Measurements from ENCODE around the gene CACNA2D2.

CACNA2D2 gene

DNA sequence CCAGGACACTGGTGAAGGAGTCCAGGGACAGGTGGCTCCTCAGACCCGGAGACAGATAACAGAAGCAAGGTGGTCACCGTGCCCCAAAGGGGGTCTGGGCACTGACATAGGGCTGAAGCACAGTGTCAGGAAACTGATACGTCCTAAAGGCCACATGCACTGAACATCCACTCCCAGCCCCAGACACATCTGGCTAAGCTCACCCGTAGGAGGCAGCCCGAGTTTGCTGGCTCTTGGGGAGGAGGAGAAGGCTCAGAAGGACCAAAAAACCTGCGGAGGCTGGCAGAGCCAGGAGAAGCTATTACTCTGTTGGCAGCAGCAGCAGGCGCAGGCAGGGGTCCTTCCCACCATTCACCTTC lies 1.2 kb downstream of the CACNA2D2 start:
- Histone ChIP-seq H3K27ac (ENCODE audit: low read length) (no peak overlapping the region), H3K9ac (ENCODE audit: low read depth, low read length) (no peak overlapping the region), H3K4me3 (ENCODE audit: low read depth in 1 of 2, low read length in 2 of 2) (no peak overlapping the region), H3K79me2 (ENCODE audit: insufficient read depth, low read length) (no peaks in the 10 kb centered on the region), H3K36me3 (ENCODE audit: insufficient read depth, low read length) (no peaks in the 10 kb centered on the region), H3K4me1 (ENCODE audit: insufficient read depth, low read length) (no peaks in the 10 kb centered on the region), H3K4me2 (ENCODE audit: insufficient read depth, low read length) (no peak overlapping the region), H3K9me3 (ENCODE audit: insufficient read depth, low read length, severe bottlenecking) (no peaks in the 10 kb centered on the region), H4K20me1 (ENCODE audit: insufficient read depth, low read length) (0 out of 2 replicates have a peak, but pooled peaks cover 14% of the 10 kb centered on the region), H3K27me3 (ENCODE audit: insufficient read depth, low read length, poor library complexity) (peaks cover 53% of the 10 kb centered on the region), H2AFZ (ENCODE audit: low read depth, low read length) (no peak overlapping the region)
- DNase-seq (no peak), ATAC-seq (ENCODE audit: insufficient read depth, low read depth) (no peak)
- TF ChIP-seq EZH2 (IDR thresholded peaks at IDR 0.05; ENCODE audit: borderline replicate concordance, low read depth, low read length, severe bottlenecking), result no peak
- TF ChIP-seq, protein P1, sequence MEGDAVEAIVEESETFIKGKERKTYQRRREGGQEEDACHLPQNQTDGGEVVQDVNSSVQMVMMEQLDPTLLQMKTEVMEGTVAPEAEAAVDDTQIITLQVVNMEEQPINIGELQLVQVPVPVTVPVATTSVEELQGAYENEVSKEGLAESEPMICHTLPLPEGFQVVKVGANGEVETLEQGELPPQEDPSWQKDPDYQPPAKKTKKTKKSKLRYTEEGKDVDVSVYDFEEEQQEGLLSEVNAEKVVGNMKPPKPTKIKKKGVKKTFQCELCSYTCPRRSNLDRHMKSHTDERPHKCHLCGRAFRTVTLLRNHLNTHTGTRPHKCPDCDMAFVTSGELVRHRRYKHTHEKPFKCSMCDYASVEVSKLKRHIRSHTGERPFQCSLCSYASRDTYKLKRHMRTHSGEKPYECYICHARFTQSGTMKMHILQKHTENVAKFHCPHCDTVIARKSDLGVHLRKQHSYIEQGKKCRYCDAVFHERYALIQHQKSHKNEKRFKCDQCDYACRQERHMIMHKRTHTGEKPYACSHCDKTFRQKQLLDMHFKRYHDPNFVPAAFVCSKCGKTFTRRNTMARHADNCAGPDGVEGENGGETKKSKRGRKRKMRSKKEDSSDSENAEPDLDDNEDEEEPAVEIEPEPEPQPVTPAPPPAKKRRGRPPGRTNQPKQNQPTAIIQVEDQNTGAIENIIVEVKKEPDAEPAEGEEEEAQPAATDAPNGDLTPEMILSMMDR (IDR thresholded peaks at IDR 0.05; ENCODE audit: borderline replicate concordance, extremely low read depth, low read length, poor library complexity, severe bottlenecking), result no peak

DNA sequence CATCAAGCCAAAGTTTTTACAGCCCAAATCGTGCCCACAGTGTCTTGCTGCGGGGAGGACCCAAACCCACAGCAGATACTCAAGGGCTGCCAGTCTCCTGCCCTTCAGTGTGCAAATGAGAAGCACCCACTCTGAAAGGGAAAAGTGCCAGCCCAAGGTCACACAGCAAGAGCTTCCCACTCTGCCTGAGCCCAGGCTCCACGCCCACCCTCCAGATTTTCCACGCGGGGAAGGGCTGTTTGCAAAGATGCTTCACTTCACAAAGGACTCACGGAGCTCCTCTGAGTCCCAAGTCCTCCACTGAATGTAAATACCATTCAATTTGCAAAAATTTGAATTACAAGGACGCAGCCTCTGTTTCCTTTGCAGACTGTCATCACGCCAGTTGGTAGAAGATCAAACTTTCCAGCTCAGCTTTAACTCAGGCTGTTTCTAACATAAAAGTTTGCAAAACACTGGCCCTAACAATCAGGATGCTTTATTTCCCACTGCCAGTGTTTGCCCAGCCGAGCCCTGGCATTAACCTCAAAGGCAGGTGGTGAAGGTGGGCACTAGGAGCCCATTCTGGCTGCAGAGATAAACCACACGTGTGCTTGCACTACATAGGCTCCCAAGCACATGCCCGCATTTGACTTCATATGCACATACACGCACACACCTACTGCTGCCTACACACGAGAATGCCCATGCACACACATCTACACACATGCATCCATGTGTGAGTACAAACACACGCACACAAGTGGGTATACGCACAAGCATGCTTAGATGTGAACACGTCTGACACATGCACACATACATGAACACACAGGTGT lies 7.6 kb downstream of the CACNA2D2 start:
- H3K9me3 ChIP-seq (ENCODE audit: insufficient read depth, low read length, severe bottlenecking), result no peaks in the 10 kb centered on the region
- H3K27ac ChIP-seq (ENCODE audit: low read length), result no peak overlapping the region
- ATAC-seq (ENCODE audit: insufficient read depth, low read depth) (no peak), DNase-seq (no peak)
- no peaks in the 10 kb centered on the region for H3K36me3 ChIP-seq (ENCODE audit: insufficient read depth, low read length)
- H3K4me2 ChIP-seq (ENCODE audit: insufficient read depth, low read length), result no peak overlapping the region
- H2AFZ ChIP-seq (ENCODE audit: low read depth, low read length), result no peak overlapping the region
- no peak overlapping the region for H3K9ac ChIP-seq (ENCODE audit: low read depth, low read length)
- H3K27me3 ChIP-seq (ENCODE audit: insufficient read depth, low read length, poor library complexity), result peaks cover 10% of the 10 kb centered on the region
- no peak overlapping the region for H3K4me3 ChIP-seq (ENCODE audit: low read depth in 1 of 2, low read length in 2 of 2)
- TF ChIP-seq, protein P1 (IDR thresholded peaks at IDR 0.05; ENCODE audit: borderline replicate concordance, extremely low read depth, low read length, poor library complexity, severe bottlenecking), result no peak
- TF ChIP-seq EZH2 (IDR thresholded peaks at IDR 0.05; ENCODE audit: borderline replicate concordance, low read depth, low read length, severe bottlenecking), result no peak
- no peaks in the 10 kb centered on the region for H3K79me2 ChIP-seq (ENCODE audit: insufficient read depth, low read length)
- no peaks in the 10 kb centered on the region for H3K4me1 ChIP-seq (ENCODE audit: insufficient read depth, low read length)
- no peaks in the 10 kb centered on the region; the same call in 1 of the 2 replicates for H4K20me1 ChIP-seq (ENCODE audit: insufficient read depth, low read length)

DNA sequence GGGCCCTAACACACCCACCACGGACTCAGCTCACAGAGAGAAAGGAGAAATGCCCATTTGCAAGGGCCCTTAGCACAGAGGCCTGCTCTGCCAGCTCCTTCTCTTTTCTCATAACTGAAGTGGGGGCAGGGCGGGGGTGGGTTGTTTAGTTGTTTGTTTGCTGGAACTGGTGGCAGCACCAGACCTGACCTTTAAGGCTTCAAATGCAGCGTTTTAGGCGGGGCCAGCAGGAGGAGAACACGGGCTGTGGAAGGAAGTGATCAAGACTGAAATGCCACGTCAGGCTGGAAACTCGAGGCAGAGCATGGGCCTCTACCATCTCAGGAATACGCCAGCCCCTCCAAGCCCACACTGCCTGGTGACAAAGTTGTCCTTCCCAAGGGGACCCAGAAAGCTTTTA lies 9.3 kb downstream of the CACNA2D2 start:
- Histone ChIP-seq H3K79me2 (ENCODE audit: insufficient read depth, low read length) (no peaks in the 10 kb centered on the region), H3K9me3 (ENCODE audit: insufficient read depth, low read length, severe bottlenecking) (no peaks in the 10 kb centered on the region), H4K20me1 (ENCODE audit: insufficient read depth, low read length) (no peaks in the 10 kb centered on the region; the same call in 1 of the 2 replicates), H3K27me3 (ENCODE audit: insufficient read depth, low read length, poor library complexity) (peaks cover 7% of the 10 kb centered on the region), H3K4me3 (ENCODE audit: low read depth in 1 of 2, low read length in 2 of 2) (no peak overlapping the region), H3K36me3 (ENCODE audit: insufficient read depth, low read length) (no peaks in the 10 kb centered on the region), H3K4me1 (ENCODE audit: insufficient read depth, low read length) (no peaks in the 10 kb centered on the region), H3K27ac (ENCODE audit: low read length) (no peak overlapping the region), H2AFZ (ENCODE audit: low read depth, low read length) (no peak overlapping the region), H3K4me2 (ENCODE audit: insufficient read depth, low read length) (no peak overlapping the region), H3K9ac (ENCODE audit: low read depth, low read length) (no peak overlapping the region)
- DNase-seq, result no peak
- ATAC-seq (ENCODE audit: insufficient read depth, low read depth), result no peak
- no peak for TF ChIP-seq EZH2 (IDR thresholded peaks at IDR 0.05; ENCODE audit: borderline replicate concordance, low read depth, low read length, severe bottlenecking)
- TF ChIP-seq, protein P1 (IDR thresholded peaks at IDR 0.05; ENCODE audit: borderline replicate concordance, extremely low read depth, low read length, poor library complexity, severe bottlenecking), result no peak

Data from DND-41 (cell line).